ENCODE data around the gene ABCA2. TPM values are rescaled to one million over a fixed set of nuclear protein-coding genes. Genes with fewer than 3 reads are reported as not detected.

The ABCA2 gene
- total RNA-seq, 1 donor from 2014 or later = 7.6 TPM

GRCh38 chr9:137073992-137074399, 46.0 kb upstream of the ABCA2 start:
- TF ChIP-seq CTCF (conservative IDR thresholded peaks at IDR 0.05; ENCODE audit: low read depth, low read length) = no peak
- DNase-seq (ENCODE audit: low read depth) = no peak
- no peak overlapping the region for H3K4me3 ChIP-seq (ENCODE audit: low read depth, low read length)

DNA sequence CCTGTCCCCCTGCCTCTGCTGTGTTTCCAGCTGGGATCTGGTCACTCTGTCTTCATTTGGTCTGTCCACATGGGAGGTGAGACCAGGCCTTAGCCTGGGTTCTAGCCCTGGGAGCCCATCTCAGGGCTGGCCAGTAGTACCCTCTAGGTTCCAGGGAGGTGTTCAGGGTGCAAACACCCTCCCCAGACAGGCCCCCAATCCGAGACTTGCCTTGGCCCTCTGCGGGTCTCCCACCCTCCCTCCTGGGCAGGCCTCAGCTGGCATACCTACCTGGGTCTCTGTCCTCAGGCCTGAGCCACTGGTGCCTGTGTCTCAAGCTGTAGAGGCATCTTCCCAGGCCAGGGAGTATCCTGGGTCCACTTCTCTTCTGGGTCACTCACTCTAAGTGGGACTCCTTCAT, 43.2 kb upstream of the ABCA2 start:
- peak overlapping the region; percentile 55 for H3K4me3 ChIP-seq (ENCODE audit: low read depth, low read length)
- no peak for TF ChIP-seq CTCF (conservative IDR thresholded peaks at IDR 0.05; ENCODE audit: low read depth, low read length)
- no peak for DNase-seq (ENCODE audit: low read depth)

DNA sequence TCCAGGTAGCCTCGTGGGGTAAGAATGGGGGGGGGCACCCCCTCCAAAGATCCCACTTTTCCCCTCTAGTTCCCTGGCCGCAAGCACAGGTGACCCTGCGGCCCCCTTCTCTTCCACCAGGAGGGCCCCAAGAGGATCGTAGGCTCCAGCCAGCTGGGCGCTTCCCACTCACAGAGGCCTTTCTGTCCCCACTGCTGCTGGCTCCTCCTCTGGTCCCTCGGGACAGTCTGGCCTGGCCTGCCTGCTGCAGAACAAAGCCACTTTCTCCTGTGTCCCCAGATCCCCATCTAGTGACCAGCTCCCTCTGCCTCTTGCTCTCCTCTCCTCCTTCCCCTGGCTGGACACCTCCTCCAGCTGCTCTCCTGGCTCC, 42.9 kb upstream of the ABCA2 start:
- peak overlapping the region; percentile 55 for H3K4me3 ChIP-seq (ENCODE audit: low read depth, low read length)
- no peak for DNase-seq (ENCODE audit: low read depth)
- peak; percentile 17 for TF ChIP-seq CTCF (conservative IDR thresholded peaks at IDR 0.05; ENCODE audit: low read depth, low read length)

GRCh38 chr9:137070201-137070905, 42.3 kb upstream of the ABCA2 start, which contains the start of gene SAPCD2:
Gene SAPCD2, minus strand, starts transcription at chr9:137070557. Its CDS starts 97 bp downstream, at chr9:137070460.
- no peak for DNase-seq (ENCODE audit: low read depth)
- H3K4me3 ChIP-seq (ENCODE audit: low read depth, low read length) = peak within 1 kb of the TSS; percentile 55
- no peak for TF ChIP-seq CTCF (conservative IDR thresholded peaks at IDR 0.05; ENCODE audit: low read depth, low read length)

DNA sequence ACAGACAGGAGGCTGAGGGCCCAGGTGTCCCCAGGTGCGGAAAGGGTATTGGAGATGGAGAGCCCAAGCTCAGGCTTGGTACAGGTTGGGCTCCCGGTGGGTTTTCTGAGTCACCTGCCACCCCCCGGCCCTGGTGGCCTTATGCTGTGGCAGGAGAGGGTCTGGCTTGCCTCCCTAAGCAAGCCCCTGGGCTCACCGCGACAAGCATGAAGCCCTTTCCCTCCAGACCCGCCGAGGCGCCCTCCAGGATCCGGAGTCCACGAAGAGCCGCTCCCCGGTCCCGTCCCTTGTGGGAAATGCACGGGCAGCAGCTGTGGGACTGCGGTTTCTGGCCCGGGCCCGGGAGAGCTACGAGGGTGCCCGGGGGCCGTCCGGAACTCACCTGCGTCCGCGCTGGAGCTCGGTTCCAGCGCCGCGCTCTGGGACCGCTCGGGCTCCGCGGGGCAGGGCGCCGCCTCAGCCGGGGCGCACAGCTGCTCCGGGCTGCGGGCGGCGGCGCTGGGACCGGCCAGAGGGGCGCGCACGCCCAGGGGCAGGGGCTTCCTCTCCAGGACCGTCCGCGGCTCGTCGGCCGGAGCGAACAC, 41.6 kb upstream of the ABCA2 start:
- no peak for DNase-seq (ENCODE audit: low read depth)
- no peak for TF ChIP-seq CTCF (conservative IDR thresholded peaks at IDR 0.05; ENCODE audit: low read depth, low read length)
- H3K4me3 ChIP-seq (ENCODE audit: low read depth, low read length) = peak overlapping the region; percentile 55

DNA sequence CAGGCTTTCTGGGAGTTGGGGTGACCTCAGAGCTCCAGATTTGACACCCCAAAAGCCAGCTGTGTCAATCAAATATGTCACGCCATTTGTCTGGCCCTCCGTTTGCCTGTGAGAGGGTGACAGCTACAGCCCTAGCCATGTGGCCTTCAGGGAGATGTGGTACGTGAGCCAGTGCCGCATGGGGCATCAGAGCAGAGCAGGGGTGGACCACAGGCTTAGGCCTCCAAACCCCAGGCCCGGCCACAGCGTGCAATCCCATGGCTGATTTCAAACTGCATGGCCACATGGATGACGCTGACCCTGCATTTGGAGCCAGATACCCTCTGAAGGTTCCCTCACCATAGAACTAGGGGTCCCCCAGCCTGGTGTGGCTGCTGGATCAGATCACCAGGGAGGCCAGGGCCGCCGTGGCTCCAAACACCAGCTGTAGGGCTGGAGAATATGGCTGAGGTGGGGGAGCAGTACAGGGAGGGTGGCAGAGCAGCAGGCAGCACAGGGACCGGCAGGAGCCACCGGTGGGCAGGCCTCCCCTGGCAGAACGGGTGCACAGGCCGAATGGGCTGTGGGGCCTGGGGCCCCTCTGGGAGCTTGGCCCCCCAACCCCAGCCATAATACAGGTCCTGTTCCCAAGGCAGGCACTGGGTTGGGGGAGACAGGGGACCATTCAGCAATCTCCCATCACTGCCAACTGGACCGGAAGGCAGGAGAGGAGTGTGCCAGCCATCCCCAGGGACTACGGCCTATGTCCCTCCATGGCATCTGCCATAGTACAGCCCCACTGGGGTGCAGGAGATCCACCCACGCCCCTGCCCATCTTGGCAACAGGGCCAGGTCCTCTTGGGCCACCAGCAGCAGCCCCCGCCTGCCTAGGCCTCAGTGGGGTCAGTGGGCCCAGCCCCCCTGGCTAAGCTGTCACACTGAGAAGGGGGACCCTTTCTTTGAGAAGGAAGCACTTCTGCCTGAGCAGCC, 40.8 kb upstream of the ABCA2 start:
- DNase-seq (ENCODE audit: low read depth) = no peak
- peak overlapping the region; percentile 44 for H3K4me3 ChIP-seq (ENCODE audit: low read depth, low read length)
- TF ChIP-seq CTCF (conservative IDR thresholded peaks at IDR 0.05; ENCODE audit: low read depth, low read length) = no peak

All from epithelial cell of proximal tubule (primary cell).